ENCODE measurements around the gene YEATS2.

GRCh38 chr3:183812761-183813445, 115.3 kb downstream of the YEATS2 start:
- TF ChIP-seq, protein P1, sequence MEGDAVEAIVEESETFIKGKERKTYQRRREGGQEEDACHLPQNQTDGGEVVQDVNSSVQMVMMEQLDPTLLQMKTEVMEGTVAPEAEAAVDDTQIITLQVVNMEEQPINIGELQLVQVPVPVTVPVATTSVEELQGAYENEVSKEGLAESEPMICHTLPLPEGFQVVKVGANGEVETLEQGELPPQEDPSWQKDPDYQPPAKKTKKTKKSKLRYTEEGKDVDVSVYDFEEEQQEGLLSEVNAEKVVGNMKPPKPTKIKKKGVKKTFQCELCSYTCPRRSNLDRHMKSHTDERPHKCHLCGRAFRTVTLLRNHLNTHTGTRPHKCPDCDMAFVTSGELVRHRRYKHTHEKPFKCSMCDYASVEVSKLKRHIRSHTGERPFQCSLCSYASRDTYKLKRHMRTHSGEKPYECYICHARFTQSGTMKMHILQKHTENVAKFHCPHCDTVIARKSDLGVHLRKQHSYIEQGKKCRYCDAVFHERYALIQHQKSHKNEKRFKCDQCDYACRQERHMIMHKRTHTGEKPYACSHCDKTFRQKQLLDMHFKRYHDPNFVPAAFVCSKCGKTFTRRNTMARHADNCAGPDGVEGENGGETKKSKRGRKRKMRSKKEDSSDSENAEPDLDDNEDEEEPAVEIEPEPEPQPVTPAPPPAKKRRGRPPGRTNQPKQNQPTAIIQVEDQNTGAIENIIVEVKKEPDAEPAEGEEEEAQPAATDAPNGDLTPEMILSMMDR (IDR thresholded peaks at IDR 0.05): no peak
- TF ChIP-seq MXI1 (IDR thresholded peaks at IDR 0.05; ENCODE audit: low read depth, low read length): no peak
- no peak for TF ChIP-seq ELF1 (IDR thresholded peaks at IDR 0.05)
- TF ChIP-seq SIN3A (IDR thresholded peaks at IDR 0.05; ENCODE audit: borderline replicate concordance, low read depth, low read length): no peak
- TF ChIP-seq, protein P2, sequence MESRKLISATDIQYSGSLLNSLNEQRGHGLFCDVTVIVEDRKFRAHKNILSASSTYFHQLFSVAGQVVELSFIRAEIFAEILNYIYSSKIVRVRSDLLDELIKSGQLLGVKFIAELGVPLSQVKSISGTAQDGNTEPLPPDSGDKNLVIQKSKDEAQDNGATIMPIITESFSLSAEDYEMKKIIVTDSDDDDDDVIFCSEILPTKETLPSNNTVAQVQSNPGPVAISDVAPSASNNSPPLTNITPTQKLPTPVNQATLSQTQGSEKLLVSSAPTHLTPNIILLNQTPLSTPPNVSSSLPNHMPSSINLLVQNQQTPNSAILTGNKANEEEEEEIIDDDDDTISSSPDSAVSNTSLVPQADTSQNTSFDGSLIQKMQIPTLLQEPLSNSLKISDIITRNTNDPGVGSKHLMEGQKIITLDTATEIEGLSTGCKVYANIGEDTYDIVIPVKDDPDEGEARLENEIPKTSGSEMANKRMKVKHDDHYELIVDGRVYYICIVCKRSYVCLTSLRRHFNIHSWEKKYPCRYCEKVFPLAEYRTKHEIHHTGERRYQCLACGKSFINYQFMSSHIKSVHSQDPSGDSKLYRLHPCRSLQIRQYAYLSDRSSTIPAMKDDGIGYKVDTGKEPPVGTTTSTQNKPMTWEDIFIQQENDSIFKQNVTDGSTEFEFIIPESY (IDR thresholded peaks at IDR 0.05; ENCODE audit: borderline replicate concordance, low read depth): no peak
- no peak for TF ChIP-seq RFX5 (IDR thresholded peaks at IDR 0.05; ENCODE audit: low read length)

Measured in SK-N-SH (cell line).